Fibroblast of lung (primary cell): Measurements from ENCODE around the gene EMC10.

Experiments used
- CTCF ChIP-seq, 2 donors: IDR thresholded peaks in 1 of 2; conservative IDR thresholded peaks in 1 of 2; 1 replicate in 1 of 2; 2 replicates in 1 of 2; pipeline ENCODE4 v1.5.1; 2011 to 2012; ENCODE audit warnings: low read length in 2 of 2, control low read depth in 1 of 2, inconsistent platforms in 1 of 2, low read depth in 1 of 2, mild to moderate bottlenecking in 1 of 2
- EZH2 ChIP-seq: IDR thresholded peaks from 2 replicates; pipeline ENCODE4 v1.5.1; 2012; ENCODE audit warnings: low read length, control low read depth, mild to moderate bottlenecking; ENCODE audit errors: missing control alignments

- TF ChIP-seq EZH2, result no peak
- no peak for TF ChIP-seq CTCF (conservative IDR thresholded peaks at IDR 0.05 in 1 of 2, IDR thresholded peaks at IDR 0.05 in 1 of 2; ENCODE audit: low read depth in 1 of 2, low read length in 2 of 2)
Measured at GRCh38 chr19:50510121-50510670, 33.9 kb downstream of the EMC10 start.
